Stimulated activated CD8-positive, alpha-beta memory T cell treated with anti-CD3 and anti-CD28 coated beads, Interleukin-15, amount 100 ng/mL, for 48 hours (primary cell): Measurements from ENCODE around the gene ANKS6.
A peak's percentile ranks its signal among the peaks of the same experiment; 100 is the strongest.

Experiments
- DNase-seq, 2 donors: peaks; one replicate each; pipeline ENCODE4 v3.0.0-alpha.2; 2020; ENCODE audit warnings: low read depth in 2 of 2

The ANKS6 gene

DNA sequence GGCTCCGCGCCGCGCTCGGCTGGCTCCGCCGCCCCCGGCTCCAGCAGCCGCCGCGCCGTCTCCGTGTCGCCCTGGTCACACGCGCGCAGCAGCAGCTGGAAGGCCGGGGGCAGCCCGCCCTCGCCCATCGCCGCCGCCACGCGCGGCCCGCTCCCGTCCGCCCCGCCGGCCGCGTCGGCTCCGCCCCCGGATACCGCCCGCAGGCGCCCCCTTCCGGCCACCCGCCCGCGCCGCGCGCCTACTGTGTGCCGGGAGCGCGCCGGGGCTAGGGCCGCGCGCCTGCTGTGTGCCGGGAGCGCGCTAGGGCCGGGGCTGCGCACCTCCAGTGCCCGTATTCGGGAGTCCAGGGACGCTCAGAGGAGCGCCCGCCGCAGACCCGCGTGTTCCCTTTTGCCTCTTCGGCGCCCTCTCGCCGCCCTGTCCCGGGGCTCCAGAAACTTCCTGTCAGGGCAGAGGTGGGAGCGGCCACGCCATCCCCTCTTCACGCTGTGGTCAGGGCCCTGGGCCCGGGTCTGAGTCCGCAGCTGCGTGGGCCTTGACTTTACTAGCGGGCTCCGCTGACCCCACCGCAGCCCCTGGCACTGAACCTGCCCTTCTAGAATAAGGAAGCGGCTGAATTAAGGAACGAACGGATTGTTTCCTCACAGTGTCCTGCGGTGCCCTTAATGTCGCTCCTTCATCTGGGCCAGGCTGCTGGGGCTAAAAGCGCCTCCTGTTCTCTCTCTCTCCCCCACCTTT is at the start of gene ANKS6:
TSS of gene ANKS6 (minus strand) at position 192 of the 738 bp plus-strand sequence. CDS start at position 128, 64 bp downstream.
- DNase-seq, result peak; percentile 65 to 71

DNA sequence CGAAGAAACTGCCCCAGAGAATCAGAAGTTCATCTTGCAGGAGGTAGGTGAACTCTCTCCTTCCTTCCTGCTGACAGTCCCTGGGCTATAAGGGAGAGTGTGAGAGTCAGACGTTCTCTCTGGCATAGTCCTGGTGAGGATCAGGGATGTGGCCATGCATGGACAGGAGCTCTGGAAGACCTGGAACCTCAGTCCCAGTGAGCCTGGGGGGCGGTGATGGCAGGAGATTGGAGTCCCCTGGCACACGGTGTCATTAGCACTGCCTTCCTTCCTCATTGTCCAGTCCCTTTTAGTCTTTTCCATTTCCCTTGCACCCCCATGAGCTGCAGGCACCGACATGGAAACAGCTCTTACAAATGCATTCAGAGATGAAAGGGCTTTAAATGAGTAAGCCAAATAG is 49.7 kb upstream of the ANKS6 start:
- no peak for DNase-seq

DNA sequence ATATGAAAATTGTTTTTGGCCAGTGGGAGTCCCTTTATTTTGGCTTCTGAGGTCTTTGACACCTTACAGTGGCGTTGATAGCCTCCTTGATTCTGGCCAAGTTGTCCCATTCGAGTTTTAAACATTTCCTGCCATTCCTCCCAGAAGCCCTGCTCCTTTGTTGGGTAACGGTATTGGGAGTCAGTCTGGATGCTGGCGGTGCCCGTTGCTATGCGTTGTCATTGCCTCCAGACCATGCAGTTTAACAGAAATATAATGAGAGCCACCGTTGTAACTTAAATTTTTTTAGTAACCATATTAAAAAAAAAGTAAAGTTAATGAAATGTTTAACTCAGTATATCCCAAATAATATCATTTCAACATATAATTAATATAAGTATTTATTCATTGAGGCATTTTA is 46.2 kb upstream of the ANKS6 start:
- no peak for DNase-seq

DNA sequence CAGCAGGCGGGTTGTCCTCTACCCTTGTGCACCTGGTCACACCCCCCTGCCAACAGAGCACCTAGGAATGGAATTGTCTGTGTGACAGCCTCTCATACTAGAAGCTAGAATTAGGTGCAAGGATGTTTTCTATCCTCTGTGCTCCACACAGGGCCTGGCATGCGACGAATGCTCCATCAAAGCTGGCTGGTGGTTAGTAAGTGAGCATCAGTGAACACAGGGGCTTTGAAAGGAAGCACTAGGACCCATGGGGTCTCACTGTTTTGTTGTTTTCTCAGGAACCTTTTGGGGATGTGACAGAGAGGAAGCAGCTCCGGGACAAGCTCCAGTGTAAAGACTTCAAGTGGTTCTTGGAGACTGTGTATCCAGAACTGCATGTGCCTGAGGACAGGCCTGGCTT is 43.4 kb upstream of the ANKS6 start:
- no peak for DNase-seq

DNA sequence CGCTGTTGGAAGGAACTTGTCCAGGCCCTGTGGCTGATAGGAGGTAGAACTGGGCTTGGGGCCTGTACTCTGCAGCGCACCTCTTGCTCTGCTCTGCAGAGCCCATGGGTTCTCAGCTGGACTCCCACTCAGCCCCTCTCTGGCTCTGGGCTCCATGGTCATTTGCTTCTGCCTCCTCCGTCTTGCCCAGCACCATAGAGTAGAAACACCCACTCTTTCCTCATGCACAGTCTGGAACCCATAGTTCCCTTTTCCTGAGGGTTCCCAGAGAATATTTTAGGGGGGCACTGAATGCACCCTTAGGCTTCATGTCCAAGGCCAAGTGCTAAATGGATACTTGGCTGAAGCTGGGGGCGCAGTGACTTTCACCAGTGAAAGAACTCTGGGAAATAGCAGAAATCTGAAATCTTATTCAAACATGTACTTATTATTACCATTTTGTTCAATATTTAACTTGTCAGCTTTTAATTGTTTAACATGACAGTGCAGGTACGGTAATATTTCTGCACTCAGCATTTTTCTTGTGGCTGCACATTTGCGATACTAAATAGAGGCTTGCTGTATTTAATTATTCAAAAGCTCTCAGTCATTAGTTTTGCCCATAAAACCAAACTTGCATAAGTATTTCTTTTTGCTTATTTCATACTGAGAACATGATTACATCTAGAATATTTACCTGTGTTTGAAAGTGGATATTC is 42.7 kb upstream of the ANKS6 start:
- DNase-seq, result no peak

DNA sequence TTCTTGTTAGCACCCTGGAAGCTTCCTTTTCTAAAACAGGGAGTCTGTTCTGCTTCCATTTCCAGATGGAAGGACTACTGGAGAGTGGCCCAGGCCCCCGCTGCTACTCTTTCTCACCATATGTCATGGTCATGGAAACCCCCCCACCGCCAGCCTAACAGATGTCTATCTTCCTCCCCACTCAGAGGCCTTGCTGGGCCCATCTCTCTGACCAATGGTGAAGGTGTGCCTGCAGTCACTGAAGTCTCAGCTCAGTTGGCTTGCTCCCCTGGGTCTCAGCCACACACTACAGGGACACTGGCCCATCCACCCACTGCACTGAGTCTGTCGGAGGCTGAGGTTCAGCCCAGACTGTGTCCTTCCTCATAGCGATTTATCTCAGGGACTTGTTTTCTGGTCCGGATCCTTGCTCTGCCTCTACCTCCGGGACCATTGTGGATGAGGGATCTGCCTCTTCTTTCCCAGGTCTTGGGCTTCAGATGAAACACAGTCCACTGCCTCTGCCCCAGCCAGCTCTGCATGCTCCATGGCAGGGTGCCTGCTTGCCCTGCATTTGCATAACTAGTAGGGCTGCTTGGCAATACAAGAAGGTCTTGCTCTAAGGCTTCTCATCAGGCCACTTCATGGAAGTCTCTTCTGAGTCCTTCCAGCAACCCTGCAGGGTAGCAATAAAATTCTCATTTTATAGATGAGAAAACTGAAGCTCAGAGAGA is 42.0 kb upstream of the ANKS6 start:
- DNase-seq, result no peak

DNA sequence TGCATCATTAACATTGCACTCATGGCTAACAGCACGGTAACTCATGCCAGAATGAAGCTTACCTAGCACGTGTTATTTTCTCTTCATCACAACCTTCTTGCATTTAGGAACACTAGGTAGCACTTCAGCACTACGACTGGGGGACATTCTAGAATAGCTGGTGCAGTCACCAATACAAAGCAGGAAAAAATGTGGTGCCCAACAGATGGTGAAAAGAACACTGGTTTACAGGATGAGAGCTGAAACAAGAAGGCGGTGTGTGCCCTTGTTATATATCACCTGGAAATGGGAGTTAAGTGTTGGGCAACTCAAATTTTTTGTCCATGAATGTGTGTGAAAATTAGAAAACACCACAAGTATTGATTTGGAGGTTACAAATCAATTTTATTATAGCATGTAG is 41.2 kb upstream of the ANKS6 start:
- DNase-seq, result no peak

DNA sequence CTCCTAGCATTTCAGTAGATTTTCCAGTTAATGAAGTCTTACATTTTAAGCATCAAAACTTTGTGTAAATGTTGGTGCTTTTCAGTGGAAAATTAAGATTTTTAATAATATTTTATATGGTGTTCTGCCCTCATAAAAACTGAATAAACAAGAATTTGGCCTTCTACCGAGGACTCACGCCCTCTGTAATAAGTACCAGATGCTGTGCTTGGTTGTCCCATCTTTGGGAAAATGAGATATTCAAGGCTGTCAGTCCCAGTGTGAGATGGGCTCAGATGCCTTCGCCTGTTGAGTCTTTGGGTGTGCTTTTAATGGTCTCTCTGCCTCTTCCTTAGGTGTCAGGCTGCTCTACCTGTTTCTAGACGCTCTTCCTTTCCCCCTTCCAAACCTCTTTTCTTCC is 39.9 kb upstream of the ANKS6 start:
- DNase-seq, result no peak

DNA sequence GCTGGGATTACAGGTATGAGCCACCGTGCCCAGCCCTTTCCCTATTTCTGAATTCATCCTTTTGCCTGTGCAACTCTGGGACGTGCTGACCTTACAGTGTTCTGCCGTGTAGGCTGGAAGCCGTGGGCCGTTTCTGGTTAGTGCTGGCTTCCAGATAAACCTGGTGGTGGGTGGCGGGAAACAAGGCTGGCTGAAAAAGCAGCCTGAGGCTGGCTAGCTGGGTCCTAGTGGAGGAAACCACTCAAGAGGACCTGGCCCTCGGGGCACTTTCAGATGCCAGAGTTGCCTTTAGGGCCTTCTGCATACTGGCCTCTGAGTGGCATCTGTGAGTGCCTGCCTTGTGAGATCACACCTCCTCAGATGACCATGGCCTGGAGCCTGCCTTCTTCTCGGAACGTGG is 38.0 kb upstream of the ANKS6 start:
- no peak for DNase-seq

DNA sequence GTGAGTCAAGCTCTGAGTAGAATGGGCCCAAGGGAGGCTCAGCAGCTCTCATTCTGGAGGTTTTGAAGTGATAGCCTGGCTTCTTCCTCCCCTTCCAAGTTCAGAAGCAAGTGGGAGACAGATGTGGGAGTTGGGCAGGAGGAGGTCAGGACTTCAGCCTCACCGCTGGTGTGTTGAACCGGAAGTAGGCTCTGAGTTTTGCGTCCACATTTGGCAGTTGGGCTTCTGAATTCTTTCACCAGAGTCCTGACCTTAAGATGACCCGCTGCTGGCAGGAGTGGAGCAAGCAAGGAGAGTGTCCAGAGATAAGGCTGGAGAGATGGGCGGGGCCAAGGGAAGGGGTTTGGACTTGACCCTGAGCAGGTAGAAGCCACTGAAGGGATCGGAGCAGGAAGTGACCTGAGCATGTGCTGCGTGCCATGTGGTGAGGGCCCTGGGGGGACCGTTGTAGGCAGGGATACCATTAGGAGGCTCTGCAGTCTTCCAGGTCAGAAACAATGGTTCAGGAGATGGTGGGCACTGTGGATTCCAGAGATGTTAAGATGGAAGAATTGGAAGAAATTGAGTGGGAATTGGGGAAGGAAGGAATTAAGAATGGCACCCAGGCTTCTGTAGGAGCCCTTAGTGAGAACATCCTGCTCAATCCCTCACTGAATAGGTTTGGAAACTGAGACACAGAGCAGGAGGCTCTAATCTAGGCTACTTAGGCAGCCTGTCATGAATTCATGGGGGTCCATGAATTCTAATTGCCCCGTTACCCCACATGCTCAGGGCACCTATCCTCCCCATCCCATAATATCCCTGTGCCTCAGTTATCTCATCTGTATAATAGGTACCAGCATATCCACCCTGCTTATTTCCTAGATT is 37.0 kb upstream of the ANKS6 start:
- no peak for DNase-seq

DNA sequence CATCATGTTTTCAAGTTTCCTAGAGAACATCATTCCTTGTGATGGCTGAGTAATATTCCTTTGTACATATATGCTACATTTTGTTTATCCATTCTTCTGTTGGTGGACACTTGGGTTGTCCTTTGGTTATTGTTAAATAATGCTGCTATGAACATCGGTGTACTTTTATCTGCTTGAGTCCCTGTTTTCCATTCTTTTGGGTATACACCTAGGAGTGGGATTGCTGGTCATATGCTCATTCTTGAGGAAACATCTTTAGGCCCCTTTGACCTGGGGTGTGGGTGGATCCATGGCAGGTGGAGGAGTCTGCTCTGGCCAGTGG is 36.4 kb upstream of the ANKS6 start:
- DNase-seq, result no peak

DNA sequence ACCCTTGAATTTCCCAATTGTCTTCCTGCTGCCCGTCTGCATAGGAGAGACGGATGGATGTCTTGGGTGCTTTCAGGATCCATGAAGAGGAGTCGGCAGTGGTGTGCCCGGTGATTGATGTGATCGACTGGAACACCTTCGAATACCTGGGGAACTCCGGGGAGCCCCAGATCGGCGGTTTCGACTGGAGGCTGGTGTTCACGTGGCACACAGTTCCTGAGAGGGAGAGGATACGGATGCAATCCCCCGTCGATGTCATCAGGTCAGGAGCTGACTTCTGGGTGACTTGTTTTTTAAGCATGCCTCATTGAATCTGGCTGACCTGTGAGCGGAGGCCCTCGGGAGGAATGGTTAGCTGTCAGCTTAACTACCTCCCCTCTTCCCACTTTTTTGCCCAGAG is 35.3 kb upstream of the ANKS6 start:
- DNase-seq, result no peak

DNA sequence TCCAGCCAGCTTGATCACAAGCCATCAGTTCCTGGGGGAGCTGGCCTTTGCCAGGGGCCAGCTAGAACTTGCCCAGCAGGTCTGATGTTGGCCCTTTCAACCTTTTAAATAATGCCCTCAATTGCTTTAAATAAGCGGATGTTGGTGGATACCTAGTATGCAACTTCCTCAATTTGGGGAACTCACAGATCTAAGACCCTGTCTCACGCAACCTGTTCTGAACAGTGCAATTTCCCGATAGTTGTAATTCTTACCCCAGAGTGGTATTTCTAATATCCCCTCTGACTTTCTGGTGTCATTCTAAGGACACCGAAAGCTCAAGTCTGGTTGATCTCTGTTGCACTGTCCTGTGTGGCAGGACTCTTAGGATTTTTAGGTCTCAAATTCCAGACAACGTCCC is 34.2 kb upstream of the ANKS6 start:
- DNase-seq, result no peak

DNA sequence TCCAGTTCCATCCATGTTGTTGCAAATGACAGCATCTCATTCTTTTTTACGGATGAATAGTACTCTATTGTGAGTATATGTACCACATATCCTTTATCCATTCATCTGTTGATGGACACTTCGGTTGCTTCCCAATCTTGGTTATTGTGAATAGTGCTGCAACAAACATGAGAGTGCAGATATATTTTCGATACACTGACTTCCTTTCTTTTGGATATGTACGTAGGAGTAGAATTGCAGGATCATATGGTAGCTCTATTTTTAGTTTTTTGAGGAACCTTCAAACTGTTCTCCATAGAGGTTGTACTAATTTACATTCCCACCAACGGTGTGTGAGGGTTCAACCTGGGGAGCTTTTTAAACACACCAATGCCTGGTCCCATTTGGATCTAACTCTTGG is 33.4 kb upstream of the ANKS6 start:
- no peak for DNase-seq

DNA sequence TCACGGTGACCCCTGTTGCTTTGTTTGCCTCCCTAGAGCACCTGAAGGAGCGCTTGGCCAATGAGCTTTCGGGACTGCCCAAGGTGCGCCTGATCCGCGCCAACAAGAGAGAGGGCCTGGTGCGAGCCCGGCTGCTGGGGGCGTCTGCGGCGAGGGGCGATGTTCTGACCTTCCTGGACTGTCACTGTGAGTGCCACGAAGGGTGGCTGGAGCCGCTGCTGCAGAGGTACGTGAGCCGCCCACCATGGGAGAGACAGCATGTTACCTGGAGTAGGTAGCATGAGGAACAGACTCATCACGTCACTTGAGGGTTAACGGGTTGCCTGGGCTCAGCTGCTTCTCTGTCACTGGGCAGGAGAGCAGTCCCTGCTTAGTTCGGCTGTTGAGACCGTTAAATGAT is 30.4 kb upstream of the ANKS6 start:
- DNase-seq, result no peak

DNA sequence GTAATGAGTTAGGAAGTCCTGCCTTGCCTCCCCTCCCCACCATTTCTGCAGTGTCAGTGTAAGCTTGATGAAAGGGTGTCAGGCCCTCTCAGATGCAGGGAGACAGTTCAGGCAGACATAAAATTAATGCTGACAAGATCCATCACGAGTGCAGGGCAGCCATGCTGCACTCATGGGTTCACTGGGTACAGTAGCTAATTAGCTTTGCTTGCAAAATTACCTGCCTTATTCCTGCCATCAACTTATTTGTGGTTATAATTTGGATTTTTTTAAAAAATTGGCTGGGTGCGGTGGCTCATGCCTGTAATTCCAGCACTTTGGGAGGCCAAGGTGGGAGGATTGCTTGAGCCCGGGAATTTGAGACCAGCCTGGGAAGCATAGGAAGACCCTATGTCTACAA is 29.1 kb upstream of the ANKS6 start:
- DNase-seq, result no peak

DNA sequence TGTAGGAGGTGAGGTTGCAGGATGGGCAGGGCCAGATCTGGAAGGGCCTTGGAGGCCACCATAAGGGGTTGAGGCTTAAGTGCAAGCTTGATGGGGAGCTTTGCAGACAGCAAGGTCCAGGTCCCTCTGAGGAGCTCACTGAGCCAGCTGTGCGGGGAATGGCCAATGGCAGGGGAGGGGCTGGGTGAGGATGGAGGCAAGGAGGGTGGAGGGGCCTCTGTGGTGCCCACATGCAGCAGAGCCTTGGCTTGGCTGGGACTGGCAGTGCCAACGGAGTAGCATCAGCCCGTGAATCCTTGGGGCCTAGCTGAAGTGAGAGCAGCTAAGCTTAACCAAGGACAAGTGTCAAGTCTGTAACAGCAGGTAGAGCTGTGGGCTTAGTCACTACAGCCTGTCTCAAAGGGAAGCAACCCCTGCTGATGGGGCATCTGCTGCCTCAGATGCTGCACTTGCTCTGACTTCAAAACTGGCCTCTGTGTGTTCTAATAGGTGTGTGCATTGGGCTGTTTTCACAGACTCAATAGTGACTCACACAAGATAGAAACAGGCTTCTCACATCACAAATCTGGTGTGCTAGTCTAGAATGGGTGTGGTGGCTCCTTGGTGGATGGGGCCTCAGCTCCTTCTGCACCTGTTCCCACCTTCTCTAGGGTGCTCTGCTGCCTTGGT is 27.4 kb upstream of the ANKS6 start:
- no peak for DNase-seq

DNA sequence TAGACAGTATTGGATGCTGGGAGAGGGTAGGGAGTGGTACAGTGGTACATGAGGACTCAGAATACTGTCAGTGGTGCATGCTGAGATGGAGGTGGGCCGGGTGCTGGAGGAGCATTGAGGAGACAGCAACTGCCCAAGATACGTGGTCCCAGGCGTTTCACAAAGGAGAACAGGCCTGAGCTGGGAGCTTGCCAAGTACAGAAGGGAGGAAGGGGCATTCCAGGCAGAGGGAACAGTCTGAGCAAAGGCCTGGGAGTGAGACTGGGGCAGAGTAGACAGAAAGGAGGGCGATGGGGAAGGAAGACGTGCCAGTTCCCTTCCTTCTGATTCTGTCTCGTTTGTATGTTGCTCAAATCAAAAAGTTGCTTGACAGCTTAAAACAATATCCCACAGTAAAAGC is 26.3 kb upstream of the ANKS6 start:
- DNase-seq, result no peak

DNA sequence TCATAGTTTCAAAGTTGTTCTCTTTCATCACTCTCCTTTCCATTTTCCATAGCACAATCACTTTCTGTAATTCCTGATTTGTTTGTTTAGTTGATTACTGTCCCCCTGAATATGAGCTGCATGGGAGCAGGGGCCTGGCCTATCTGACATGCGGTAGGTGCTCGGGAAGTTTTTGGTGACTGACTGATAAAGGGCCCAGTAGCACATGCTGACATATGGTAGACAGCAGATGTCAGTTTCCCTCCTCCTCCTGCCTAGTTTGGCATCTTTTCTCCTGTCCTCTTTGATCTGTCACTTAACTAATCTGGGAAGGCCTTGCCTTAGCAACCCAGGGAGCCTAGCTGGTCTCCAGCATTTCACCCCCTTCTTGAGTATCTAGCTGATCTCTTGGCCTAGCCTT is 25.5 kb upstream of the ANKS6 start:
- no peak for DNase-seq

DNA sequence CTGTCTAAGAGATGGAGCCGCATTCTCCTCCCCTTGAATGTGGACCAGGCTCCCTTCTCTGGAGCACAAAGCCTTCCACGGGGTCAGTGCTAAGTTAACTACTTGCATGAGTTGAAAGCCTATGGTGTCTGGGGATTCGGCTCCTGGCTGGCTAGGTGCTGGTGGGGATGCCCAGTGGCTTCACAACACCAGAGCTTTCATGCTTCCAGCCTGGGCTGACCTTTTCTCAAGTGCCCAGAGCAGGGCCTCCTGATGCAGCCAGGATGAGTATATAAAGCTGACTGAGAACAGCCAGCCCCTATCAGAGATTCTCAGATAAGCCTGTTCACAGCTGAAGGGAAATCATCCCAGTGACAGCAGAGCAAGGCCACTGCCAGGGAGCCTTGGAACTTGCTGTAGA is 22.9 kb upstream of the ANKS6 start:
- DNase-seq, result no peak

DNA sequence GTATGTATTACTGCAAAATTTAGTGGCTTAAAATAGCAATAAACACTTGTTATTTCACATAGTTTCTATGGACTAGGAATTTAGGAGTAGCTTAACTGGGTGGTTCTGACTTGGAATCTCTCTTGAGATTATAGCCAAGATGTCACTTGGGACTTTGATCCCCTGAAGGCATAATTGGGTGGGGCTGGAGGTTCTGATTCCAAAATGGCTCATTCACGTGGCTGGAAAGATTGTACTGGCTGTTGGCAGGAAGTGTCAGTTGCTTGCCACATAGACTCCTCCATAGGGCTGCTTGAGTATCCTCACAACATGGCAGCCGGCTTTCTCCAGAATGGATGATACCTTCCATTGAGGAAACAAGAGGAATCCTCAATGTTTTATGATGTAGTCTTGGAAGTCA is 22.4 kb upstream of the ANKS6 start:
- DNase-seq, result no peak
